GM21529 (cell line): ENCODE data around the gene TNRC6C.
"Not testable (repeated sequence)": the region's sequence is repeated elsewhere in the genome, so short reads cannot be mapped to it uniquely, and the experiment has no call there.

Source experiments
- ATAC-seq: cut with Tn5 transposase; IDR thresholded peaks from one replicate; pipeline ENCODE4 v1.9.1; 2021; ENCODE audit not compliant: unreplicated experiment

Gene TNRC6C

GRCh38 chr17:77929871-77930436 lies 28.5 kb upstream of the TNRC6C start:
- no peak for ATAC-seq

DNA sequence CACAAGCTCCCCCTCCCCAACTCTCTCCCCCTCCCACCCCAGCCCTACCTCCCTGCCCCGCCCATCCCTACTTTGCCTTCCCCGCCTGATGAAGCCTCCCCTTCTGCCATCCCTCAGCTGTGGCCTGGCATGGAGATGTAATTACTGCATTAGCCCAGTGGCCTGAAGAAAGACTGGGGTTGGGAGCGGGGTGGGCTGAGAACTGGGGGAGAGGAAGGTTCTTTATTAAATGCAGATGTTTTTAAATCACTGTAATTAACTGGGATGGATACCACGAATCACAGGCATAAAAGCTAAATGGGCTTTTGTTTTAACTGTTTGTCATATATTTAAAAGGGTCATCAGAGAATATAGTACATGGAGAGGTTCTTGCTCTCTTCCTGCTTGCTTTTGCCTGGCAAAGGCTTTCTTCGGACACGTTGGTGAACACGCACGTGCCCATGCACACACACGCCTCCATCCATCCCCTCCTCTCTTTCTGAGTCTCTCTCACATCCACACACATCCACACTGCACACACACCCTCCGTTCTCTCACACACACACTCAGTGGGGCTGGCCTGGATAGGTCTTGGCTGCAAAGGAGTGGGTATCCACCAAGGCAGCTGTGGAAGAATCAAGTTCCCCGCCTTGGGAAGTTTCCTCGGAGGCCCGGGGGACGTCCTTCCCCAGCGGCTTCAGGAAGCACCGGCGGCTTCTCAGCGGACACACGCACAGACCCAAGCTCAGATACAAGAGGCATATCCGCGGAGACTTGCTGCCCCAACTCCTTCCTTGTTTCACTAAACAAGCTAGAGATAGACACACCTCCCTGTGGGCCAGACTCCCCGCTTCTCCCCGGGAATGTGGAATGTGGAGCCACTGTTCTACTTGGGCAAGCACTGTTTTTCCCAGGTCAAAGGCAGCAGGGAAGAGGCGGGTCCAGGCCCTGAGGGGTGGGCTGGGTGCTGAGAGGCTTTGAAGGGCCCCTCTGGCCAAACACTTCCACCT lies 27.4 kb upstream of the TNRC6C start:
- no peak for ATAC-seq

DNA sequence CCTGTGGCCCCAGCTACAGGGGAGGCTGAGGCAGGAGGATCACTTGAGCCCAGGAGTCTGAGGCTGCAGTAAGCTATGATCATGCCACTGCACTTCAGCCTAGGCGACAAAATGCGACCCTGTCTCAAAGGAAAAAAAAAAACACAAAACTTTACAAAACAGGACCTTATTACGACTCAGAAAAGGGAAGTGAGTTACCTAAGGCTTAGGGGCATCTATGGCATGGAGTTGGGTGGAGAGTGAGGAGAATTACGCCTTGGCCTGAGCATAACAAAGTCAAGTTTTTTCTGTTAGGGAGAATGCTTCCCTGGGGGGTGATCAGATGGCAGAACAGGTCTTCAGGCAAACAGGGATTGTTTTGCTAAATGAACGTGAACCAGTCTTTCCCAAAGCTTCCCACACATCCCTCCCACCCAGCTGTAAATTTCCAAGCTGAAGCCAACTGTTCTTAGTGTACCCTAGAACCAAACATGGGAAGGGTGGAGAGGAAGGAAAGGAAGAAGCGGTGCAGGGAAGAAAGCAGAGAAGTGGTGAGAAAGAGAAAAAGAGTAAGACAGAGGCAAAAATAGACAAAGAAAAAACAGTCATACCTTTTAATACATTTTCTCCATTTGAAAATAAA lies 24.6 kb upstream of the TNRC6C start:
- no peak for ATAC-seq

DNA sequence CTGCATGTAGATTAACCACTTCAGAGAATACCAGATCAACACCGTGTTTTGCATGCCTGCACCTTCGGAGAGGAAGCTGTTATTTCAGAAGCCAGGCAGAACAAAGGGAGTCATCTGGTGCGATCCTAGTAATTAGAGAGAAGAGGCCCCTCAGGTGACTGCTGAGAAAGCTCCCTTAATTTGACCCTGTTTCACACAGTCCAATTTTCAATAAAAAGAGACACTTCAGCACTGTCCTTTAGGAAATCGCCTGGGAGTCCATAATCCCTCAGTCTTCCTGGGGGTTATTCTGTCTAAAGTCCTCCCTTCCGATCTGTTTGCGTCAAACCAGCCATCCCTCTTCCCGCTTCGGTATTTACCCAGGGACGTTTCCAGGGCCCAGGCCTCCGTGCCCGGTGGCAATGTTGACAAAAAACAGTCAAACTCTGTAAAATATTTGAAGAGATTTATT lies 23.4 kb upstream of the TNRC6C start:
- no peak for ATAC-seq

DNA sequence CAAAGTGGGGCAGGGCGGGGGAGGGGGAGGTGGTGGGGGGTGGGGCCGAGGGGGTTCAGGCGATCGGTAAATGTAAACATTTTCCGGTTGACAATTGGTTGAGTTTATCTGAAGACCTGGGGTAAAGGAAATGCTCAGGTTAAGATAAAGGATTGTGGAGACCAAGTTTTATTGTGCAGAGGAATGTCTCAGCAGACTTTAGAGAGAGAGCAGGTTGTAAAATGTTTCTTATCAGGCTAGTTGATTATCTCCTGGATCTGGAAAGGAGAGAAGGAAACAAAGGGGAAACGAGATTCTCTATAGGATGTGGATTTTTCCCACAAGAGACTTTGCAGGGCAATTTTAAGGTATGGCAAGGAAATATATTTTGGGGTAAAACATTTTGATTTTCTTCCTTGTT lies 22.8 kb upstream of the TNRC6C start:
- not testable (repeated sequence) for ATAC-seq

DNA sequence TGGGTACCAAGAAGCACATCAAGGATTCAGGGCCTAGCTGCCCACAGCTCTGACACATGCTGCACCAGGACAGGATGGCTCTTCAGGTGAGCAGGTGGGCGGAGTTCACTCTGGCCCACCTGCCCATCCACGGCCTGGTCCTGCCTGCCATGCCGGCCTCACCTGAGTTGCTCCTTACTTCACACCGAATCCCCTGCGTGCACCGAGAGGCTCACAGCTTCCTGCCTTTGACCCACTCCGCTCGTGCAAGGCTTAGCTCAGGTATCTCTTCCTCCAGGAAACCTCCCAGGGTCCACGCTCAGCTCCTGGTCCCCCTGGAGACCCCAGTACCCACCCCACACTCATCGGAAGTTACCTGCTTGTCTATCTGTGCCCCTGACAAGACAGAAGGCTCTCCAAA lies 21.6 kb upstream of the TNRC6C start:
- ATAC-seq = no peak

DNA sequence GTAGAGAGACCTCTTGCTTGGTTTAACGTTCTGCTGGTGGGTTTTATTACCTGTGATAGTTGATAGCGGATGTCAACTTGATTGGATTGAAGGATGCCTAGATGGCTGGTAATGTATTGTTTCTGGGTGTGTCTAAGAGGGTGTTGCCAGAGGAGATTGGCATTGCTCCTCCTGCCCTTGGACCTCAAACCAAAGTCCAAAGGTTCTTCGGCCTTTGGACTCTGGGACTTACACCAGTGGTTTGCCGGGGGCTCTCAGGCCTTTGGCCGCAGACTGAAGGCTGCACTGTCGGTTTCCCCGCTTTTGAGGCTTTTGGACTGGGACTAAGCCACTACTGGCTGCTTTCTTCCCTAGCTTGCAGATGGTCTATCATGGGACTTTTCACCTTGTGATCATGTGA lies 17.5 kb upstream of the TNRC6C start:
- ATAC-seq = no peak

DNA sequence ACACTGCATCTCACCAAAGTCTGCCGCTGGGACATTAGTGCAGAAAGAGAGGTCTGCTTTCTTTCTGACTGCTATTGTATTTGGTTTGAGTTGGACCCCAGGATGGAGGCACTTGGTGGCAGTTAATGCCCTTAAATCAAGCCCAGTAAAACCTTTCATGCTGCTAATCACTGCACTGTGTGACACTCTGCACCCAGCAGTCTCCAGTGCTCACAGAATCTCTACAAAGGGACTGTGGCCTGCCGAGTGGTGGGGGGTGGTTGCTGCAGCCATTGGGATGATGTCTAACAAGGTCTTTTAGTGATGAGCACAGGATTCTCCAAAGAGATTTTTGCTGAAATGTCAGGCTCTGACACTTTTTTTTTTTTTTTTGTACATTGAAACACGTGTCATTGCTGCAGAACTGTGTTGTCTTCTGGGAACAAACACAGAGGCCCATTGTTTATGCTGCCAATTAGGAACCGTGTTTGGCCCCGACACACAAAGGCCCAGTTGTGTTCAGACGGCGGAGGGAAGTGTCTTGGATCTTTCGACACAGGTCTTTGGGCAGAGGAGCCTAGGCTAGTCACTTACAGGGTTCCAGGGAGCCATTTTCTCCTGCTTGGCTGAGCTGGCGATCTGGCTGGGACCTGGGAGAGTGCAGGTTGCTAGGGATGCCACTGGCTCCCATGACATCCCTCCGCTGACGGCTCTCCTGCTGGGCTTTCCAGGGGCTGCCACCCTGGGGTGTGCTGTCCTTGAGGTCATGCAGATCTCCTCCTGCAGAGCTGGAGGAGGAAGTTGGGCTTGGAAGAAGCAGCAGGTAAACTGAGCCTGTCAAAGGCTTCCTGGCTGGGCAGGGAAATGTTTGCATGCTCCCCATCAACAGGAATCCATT lies 16.2 kb upstream of the TNRC6C start:
- ATAC-seq = no peak

DNA sequence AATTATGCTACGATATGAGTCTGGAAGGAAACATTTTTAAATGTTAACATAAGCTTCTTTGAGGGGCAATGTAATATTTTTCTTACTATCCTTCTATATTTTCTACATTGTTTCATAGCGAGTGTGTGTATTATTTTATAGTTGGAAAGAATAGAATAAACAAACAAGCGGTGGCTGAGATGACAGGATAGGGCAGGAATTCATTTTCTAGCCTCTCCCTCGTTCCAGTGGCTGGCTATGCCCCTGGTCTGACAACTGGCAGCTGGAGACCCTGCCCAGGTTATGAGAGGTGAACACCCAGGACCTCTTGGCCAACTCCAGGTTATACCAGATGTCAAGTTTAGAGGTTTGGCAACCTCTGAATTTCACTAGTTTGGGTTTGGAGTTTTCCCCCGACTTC lies 14.5 kb upstream of the TNRC6C start:
- no peak for ATAC-seq

GRCh38 chr17:77944390-77945222 lies 13.9 kb upstream of the TNRC6C start:
- no peak for ATAC-seq

DNA sequence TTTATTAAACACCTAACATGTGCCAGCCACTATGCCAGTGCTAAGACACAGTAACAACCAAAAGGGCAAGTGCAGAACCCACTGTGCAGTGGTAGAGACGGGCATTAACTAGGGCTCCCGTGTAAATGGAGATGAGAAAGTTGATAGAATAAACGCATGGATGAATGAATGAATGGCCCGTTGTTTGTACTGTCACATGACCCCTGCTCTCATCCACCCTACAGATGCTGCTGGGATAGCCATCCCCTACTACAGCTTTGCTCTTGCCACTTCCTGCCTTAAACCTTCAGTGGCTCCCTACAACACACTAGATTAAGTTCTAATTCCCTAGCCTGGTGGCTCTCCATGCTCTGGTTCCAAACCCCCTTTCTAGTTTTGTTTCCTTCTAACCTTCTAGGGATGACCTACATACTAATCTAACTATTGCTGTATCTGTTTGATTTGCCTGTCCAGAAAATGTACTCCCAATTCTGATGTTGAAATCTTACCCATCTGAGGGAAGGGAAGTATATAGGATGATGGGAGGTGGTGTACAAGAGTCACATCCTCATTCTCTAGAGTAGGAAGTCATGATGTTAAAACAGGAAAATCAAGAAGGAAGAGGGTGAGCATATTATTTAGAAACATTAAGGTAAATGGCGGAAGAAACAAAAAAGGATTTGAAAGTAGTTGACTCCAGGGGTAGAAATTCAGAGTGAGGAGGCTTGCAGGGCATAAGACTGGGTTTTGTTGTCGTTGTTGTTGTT lies 11.4 kb upstream of the TNRC6C start:
- ATAC-seq = no peak

GRCh38 chr17:77948690-77949114 lies 9.8 kb upstream of the TNRC6C start:
- ATAC-seq = no peak

DNA sequence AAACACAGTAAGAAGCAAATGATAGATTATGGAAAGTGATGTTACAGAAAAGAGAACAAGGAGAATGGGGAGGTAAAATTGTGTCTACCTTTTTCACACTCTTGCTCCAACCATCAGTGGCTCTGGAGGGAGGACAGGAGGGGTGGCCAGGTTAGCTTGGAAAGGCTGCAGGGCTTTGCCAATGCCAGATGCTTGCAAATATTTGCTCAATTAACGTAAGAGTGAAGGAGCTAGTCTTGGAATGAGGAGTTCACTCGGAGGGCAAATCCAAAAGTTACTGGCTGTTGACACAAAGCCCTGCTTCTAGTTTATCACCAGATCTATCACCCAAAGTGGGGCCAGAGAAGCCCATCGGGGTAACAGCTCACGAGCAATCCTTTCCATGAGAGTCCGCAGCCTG lies 7.4 kb upstream of the TNRC6C start:
- ATAC-seq = no peak

DNA sequence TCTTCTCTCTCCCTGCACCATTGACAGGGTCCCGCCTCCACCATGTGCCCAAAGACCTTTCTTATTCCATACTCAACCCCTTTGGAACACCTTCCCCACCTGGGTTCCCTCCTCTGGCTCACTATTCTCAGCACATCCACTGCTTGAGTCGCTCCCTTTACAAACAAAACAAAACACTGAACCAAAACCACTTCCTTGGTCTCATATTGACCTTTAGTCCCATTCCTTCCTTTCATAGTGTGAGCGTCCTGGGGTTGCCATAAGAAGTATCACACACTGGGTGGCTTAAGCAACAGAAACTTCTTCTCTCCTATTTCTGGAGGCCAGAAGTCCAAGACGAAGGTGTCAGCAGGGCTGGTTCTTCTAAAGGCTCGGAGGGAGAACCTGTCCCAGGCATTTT lies 6.1 kb upstream of the TNRC6C start:
- ATAC-seq = no peak

- ATAC-seq = no peak
Observed at GRCh38 chr17:77957235-77957856, 1.2 kb upstream of the TNRC6C start.

GRCh38 chr17:77958716-77959125 lies 218 bp downstream of the TNRC6C start:
- no peak for ATAC-seq

- ATAC-seq = peak; percentile 5
Observed at GRCh38 chr17:77959126-77959925, 823 bp downstream of the TNRC6C start.

- ATAC-seq = no peak
Observed at GRCh38 chr17:77959926-77960521, 1.5 kb downstream of the TNRC6C start.
